GM19351 (cell line): ENCODE measurements around the gene C16orf87.
"Not testable (repeated sequence)": the region's sequence is repeated elsewhere in the genome, so short reads cannot be mapped to it uniquely, and the experiment has no call there.

Experiments used
- ATAC-seq: cut with Tn5 transposase; IDR thresholded peaks from one replicate; pipeline ENCODE4 v1.9.1; 2021; ENCODE audit warnings: mild to moderate bottlenecking, moderate library complexity; ENCODE audit not compliant: unreplicated experiment

The C16orf87 gene, protein sequence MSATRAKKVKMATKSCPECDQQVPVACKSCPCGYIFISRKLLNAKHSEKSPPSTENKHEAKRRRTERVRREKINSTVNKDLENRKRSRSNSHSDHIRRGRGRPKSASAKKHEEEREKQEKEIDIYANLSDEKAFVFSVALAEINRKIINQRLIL

DNA sequence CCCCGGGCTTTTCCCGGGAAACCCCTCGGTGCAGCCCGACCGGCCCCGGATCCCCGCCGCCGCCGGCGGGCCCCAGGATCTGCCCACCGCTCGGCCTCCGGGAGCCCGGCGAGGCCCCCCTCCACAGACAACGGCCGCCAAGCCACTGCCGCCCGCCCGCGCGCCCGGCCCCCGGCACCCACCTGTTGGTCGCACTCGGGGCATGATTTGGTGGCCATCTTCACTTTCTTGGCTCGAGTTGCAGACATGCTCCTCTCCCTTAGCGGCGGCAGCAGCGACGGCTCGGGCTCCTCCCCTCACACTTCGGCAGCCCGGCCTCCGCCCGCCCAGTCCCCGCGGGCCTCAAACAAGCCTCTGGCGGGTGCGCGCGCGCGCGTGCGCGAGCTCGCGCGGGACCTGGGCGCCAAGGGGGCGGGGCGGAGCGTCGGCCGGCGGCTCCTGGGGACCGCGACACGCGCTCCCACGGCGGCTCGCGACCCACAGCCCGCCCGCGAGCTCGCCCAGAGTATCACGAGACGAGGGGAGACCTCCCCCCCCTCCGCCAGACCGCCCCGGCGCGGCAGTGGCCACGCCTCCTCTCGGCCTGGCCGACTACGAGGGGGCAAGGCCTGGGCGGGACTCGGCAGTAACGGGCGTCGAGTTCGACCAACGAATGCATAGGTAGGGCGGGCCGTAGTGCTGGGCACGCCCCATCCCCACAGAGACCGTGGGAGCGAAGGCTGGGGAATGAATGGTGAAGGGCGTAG, at the start of gene C16orf87:
Gene C16orf87 (minus strand): TSS at position 279 of the 746 bp plus-strand sequence. CDS start 31 bp downstream, at position 248.
- peak; percentile 92 for ATAC-seq

DNA sequence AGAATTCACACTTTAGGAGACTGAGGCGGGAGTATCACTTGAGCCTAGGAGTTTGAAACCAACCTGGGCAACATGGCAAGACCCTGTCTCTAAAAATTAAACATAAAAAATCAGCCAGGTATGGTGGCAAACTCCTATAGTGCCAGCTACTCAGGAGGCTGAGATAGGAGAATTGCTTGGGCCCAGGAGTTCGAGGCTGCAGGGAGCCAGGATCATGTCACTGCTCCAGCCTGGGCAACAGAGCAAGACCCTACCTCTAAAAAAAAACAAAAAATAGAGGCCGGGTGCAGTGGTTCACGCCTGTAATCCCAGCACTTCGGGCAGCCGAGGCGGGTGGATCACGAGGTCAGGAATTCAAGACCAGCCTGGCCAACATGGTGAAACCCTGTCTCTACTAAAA, 44.3 kb upstream of the C16orf87 start:
- no peak for ATAC-seq

DNA sequence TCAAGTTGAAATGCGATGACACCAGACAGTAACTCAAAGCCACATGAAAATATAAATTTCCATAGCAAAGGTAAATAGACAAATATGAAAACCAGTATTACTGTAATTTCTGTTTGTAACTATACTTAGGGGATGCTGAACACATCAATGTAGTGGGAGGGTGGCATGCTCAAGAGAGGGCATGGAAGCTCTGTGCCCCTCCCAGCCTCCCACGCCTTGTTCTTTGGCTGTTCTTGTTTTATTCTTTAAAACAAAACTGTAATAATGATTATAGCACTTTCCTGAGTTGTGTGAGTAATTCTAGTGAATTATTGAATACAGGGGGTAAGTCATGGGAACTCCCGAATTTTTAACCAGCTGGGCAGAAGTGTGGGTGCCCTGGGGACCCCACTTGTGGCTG, 42.2 kb upstream of the C16orf87 start:
- no peak for ATAC-seq

DNA sequence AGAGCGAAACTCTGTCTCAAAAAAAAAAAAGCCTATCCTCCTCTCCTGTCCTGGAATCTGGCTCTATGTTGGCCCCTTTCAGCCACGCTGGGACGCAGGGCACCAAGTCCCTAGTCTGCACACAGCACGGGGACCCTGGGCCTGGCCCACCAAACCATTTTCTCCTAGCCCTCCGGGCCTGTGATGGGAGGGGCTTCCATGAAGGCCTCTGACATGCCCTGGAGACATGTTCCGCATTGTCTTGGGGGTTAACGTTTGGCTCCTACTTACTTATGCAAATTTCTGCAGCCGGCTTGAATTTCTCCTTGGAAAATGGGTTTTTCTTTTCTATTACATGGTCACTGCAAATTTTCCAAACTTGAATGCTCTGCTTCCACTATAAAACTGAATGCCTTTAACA, 40.6 kb upstream of the C16orf87 start:
- no peak for ATAC-seq

DNA sequence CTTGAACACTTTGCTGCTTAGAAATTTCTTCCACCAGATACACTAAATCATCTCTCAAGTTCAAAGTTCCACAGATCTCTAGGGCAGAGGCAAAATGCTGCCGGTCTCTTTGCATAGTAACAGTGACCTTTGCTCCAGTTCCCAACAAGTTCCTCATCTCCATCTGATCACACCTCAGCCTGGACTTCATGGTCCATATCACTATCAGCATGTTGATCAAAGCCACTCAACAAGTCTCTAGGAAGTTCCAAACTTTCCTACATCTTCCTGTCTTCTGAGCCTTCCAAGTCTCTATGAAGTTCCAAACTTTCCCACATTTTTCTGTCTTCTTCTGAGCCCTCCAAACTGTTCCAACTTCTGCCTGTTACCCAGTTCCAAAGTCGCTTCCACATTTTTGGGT, 37.9 kb upstream of the C16orf87 start:
- not testable (repeated sequence) for ATAC-seq

DNA sequence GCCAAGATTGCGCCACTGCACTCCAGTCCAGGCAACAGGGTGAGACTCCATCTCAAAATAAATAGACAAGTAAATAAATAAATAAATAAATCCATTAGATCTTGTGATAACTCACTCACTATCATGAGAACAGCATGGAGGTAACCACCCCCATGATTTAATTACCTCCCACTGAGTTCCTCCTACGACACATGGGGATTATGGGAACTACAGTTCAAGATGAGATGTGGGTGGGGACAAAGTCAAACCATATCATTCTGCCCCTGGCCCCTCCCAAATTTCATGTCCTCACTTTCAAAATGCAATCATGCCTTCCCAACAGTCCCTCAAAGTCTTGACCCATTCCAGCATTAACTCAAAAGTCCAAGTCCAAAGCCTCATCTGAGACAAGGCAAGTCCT, 36.5 kb upstream of the C16orf87 start:
- not testable (repeated sequence) for ATAC-seq

DNA sequence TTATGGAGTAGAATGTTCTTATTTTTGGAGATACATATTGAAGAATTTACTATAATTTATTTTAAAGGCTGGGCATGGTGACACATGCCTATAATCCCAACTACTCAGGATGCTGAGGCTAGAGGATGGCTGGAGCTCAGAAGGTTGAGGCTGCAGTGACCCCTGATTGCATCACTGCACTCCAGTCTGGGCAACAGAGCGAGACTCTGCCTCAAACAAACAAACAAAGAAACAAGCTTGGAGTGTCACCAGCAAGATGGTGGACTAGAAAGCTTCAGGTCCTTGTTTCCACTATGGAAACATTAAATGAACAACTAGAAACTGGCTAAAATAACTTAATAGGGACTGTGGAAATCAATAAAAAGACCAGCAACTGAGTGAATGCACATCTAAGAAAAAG, 35.3 kb upstream of the C16orf87 start:
- ATAC-seq = no peak

DNA sequence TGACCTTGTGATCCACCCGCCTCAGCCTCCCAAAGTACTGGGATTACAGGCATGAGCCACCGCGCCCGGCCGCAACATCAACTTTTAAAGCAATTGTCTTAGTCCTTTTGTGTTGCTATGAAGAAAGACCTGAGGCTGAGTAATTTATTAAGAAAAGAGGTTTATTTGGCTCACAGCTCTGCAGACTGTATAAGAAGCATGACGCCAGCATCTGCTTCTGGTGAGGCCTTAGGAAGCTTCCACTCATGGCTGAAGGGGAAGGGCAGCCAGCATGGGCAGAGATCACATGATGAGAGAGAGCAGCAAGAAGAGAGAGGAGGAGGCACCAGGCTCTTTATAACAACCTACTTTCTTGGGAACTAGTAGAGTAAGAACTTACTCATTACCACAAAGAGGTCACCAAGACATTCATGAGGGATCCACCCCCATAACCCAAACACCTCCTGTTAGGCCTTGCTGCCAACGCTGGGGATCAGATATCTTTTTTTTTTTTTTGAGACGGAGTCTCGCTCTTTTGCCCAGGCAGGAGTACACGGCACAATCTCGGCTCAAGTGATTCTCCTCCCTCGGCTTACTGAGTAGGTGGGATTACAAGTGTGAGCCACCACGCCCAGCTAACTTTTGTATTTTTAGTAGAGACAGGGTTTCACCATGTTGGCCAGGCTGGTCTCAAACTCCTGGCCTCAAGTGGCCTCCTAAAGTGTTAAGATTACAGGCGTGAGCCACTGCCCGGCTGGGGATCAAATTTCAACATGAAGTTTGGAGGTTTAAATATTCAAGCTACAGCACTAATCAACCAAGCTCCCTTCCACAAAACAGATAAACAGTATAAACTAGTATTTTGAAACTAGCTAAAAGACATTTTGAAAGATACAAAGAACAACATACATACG, 31.8 kb upstream of the C16orf87 start:
- ATAC-seq = no peak

DNA sequence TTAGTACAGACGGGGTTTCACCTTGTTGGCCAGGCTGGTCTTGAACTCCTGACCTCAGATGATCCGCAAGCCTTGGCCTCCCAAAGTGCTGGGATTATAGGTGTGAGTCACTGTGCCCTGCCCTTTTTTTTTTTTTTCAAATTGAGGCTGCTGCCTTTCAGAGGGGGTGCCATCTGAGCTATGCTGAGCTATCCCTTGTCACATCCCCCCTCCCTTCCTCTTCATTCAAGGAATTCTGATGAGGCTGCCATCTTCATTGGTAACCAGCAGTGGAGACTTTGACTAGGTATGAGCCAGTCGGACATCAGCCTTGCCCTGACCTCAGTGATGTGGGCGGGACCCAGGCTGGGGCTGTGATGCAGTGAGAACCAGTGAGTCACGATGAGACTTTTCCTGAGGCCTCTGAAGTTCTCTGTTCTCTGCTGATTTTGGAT, 28.8 kb upstream of the C16orf87 start:
- ATAC-seq = no peak

DNA sequence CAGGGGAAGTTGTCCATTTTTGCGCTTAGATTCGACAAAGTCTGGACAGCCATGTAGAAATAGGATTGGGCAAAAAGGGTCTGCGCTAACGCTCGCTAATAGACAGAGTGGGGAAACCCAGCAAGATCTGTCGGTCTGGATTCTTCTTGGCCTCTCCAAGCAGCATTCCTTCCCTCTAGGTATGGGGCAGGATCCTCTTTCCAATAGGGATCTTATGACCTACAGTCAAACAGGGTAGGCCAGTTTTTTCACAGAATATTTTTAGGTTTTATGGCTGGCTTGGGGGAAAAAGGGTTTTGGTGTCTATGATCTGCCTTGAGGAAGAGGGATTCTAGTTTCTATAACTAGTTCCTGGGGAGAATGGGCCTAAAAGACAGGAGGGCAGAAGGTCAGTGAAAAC, 27.2 kb upstream of the C16orf87 start:
- ATAC-seq = no peak

DNA sequence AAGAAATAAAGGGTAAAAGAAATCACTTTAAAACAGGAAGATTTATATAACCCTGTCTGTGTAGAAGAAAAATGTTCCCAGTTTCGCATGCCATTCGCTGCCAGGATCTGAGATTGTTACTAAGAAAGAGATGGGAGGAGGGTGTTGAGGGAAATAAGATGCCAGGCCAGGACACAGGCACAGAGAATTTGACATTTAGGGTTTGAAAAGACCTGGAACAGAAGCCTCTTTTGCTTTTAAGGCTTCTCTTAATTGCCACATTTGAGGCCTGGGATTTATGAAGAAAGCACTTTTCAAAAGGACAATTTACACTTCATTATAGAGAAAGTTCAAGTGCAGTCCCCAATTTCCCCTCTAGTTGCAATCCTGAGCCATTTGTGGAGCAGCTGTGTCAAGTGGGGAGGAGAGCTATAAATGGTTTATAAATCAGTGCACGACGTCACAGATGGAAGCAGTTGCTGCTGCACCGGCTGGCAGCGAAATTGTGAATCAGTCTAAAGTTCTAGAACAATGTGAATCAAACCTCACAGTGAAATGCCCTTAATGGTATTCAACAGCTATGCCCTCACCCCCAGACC, 26.5 kb upstream of the C16orf87 start:
- ATAC-seq = no peak

DNA sequence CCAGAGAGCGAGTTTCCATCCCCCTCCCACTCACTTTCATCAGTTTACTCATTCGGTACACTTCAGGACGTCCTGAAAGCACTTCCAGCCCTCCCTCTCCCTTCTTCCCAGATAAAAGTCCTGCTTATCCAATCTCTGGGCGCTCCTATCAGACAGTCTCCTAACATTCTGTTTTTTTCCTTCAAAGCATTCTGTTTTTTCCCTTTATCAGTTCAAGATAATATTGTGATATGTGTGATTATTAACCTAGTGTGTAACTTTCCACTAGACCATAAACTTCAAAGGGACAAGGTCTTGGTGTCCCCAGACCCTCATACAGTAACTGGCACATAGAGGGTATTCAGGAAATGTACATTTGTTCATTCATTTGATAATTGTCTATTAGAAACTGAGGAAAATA, 24.4 kb upstream of the C16orf87 start:
- ATAC-seq = no peak

DNA sequence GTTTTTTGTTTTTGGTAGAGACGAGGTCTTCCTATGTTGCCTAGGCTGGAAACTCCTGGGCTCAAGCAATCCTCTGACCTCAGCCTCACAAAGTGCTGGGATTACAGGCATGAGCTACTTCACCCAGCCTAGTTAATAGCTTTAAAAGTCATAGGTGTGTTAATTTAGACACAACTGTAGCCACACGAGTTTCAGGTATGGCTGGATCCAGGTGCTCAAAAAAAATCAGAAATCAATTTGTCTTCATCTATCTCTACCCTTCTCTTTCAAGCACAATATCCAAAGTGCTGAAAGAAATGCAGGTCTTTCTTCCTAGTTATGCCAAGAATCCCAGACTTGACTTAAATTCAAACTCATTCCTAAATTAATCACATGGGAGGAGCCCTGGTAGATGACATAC, 23.9 kb upstream of the C16orf87 start:
- no peak for ATAC-seq

DNA sequence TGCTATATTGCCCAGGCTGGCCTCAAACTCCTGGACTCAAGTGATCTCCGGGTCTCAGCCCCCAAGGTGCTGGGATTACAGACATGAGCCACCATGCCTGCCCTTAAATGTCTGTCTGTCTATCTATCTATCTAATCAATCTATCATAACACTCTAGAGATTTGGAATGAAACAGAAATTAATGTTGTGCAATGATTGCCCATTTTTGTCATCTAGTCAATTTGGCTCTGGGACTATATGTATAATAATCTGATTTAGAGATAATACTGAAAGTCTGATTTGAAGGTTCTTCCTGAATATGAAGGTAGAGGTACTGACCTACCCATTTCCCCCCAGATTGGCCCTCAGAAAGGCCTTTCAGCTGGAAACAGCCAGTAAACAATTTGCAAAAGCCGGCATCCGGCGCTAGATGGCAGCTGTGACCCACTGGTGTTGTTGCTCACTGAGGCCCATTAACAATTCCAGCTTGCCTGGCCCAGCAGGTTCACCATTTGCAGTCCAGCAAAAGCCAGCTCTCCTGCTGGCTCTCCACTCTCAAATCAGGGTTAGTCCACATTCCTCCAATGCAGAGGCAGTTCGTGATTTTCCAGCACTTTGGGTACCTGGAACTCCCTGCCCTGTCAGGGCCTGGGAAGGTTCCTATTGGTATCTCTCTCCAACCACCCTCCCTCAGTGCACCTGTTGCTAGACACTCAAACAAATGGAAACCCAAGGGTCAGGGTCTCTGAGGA, 22.9 kb upstream of the C16orf87 start:
- no peak for ATAC-seq

DNA sequence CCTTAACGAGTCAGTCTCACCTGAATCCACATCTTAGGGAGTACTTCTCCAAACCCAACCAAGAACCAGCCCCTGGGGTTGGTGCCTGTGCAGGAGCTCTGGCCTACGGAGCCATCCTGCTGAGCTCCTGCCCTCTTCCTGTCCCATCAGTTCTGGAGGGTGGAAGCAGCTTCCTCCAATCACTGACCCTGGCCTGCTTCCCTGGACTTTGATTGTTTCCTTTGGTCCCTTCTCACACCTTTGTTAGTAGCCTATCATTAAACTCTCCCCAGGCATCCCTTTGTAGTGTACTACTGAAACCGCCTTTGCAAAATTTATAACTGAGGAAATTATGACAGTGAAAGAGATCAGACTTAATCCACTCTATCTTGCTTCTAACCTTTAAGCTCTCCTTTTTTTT, 21.1 kb upstream of the C16orf87 start:
- no peak for ATAC-seq

DNA sequence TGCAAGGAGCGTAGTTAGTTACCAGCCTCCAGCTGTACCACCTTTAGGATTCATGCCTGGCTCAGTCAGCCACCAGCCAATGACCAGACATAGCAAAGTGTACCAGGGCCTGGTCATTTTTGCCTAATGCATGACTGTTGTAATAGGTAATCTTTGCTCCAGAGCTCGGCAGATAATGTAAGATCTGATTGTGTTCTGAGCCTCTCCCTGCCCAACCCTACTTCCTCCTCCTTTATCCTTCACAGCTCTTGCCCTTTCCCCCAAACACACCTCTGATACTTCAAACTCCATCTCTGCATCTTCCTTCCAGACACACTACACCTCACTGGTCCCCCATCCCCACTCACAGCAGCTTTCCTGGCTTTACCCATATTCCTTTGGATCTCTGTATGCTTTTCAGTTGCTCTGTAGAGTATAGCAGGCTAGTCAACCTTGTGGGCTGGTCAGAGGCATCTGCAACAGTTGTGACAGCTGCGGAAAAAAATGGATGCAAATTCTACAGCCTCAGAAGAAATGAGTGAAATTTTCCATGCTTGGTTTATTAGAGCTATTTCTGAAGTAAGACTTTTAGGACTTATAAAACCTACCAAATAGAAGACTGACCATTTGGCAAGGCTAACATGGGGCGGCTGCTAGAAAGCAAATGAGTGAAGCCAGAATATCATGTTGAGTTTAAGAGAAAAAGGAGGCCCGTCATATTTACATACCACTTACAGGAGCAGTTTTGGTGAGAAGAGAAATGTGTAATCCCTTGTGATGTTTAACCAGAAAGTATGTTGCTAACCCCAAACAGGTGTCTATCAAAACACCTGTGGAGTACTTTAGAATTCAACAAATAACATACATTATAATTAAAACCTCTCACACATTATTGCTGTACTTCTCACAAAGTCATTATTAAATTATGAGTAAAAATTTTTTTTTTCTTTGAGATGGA, 19.9 kb upstream of the C16orf87 start:
- ATAC-seq = peak; percentile 76

DNA sequence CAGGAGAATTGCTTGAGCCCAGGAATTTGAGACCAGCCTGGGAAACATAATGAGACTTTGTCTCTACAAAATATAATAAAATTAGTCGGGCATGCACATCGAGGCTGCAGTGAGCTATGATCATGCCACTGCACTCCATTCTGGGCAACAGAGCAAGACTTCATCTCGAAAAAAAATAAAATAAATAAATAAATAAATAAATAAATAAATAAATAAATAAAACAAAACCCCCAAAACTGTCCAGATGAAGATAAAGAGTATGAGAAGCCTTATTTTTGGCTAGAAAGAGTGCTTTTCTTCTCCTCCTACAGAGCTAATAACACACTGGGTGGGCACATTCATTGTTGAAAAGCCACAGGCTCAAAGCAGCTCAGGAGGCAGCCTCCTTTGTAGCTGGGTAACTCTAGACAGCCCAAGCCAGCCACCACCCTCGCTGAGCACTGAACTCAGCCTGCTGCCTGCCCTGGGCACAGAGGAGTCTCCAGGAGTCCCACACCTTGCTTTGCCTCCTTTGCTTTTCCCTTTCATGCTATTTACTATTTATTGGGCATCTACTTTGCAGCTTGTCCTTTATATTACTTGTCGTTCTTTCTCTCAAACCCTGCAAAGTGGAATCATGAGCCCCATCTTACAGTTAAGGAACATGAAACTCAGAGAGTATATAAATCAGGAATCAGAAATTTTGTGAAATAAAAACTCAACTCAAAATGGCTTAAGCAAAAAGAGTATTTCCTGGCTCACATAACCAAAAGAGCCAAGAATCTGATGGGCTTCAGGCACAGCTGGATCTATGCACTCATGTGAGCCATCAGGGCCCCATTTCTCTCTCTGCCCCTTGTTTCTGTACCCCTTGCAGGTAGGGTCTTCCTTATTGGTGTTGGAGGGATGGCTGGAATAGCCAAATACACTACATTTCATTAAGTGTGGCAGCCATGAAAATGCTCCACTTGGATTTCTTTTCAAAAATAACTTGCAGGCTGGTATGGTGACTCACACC, 18.1 kb upstream of the C16orf87 start:
- no peak for ATAC-seq

DNA sequence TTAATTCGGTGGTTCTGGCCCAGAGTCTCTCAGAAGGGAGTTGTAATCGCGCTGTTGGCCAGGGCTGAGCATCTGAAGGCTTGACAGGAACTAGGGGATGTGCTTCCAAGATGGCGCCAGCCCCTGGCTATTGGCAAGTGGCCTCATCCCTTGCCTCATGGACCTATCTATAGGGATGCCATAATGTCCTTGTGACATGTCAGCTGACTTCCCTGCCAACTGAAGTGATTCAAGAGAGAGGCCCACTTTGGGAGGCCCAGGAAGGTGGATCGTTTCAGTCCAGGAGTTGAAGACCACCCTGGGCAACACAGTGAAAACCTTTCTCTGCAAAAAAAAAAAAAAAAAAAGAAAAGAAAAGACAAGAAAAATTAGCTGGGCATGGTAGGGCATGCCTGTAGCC, 15.0 kb upstream of the C16orf87 start:
- no peak for ATAC-seq
